Loucy (cell line): ENCODE measurements around the gene FGFR2.

ENCODE experiments used
- H2AFZ ChIP-seq: fragments of 200-600 bp; sonication (generic); 2 replicates; pipeline ENCODE4 v1.6.0; 2016; ENCODE audit warnings: antibody characterized with exemption, mild to moderate bottlenecking, low read length, moderate library complexity
- H3F3A ChIP-seq: fragments of 200-600 bp; 2 replicates; pipeline ENCODE4 v1.6.0; 2016; ENCODE audit warnings: antibody characterized with exemption, low read depth, mild to moderate bottlenecking
- H3K27me3 ChIP-seq: fragments of 200-600 bp; sonication (generic); 2 replicates; pipeline ENCODE4 v1.6.1; 2014; ENCODE audit warnings: low read length, mild to moderate bottlenecking; ENCODE audit not compliant: insufficient read depth, poor library complexity, severe bottlenecking
- H3K36me3 ChIP-seq: fragments of 200-600 bp; sonication (generic); 2 replicates; pipeline ENCODE4 v1.6.1; 2016; ENCODE audit warnings: low read length; ENCODE audit not compliant: insufficient read depth
- H3K4me1 ChIP-seq: fragments of 200-600 bp; sonication (generic); 2 replicates; pipeline ENCODE4 v1.5.1; 2014; ENCODE audit warnings: low read length, mild to moderate bottlenecking; ENCODE audit not compliant: insufficient read depth, poor library complexity, severe bottlenecking
- H3K4me2 ChIP-seq: fragments of 200-600 bp; sonication (generic); 2 replicates; pipeline ENCODE4 v1.6.0; 2014; ENCODE audit warnings: antibody characterized with exemption, low read length, low read depth, mild to moderate bottlenecking; ENCODE audit not compliant: poor library complexity, severe bottlenecking
- H3K4me3 ChIP-seq: fragments of 200-600 bp; sonication (generic); 2 replicates; pipeline ENCODE4 v1.5.1; 2014; ENCODE audit warnings: low read length, mild to moderate bottlenecking, mixed read lengths; ENCODE audit not compliant: poor library complexity, severe bottlenecking
- H3K79me2 ChIP-seq: fragments of 200-600 bp; sonication (generic); 2 replicates; pipeline ENCODE4 v1.6.1; 2014; ENCODE audit warnings: low read length; ENCODE audit not compliant: insufficient read depth
- H3K9ac ChIP-seq: fragments of 200-600 bp; sonication (generic); 2 replicates; pipeline ENCODE4 v1.6.0; 2014; ENCODE audit warnings: mild to moderate bottlenecking, low read depth, low read length, moderate library complexity; ENCODE audit not compliant: poor library complexity, severe bottlenecking
- H3K9me2 ChIP-seq: fragments of 200-600 bp; sonication (generic); replicated peaks from 2 replicates; pipeline ENCODE4 v1.6.1; 2016; ENCODE audit warnings: low read depth, low read length, mixed read lengths
- H3K9me3 ChIP-seq: fragments of 200-600 bp; sonication (generic); 2 replicates; pipeline ENCODE4 v1.6.1; 2014; ENCODE audit warnings: mild to moderate bottlenecking, antibody characterized with exemption, low read length, low read depth; ENCODE audit not compliant: insufficient read depth
- H4K20me1 ChIP-seq: fragments of 200-600 bp; sonication (generic); 2 replicates; pipeline ENCODE4 v1.6.0; 2014; ENCODE audit warnings: antibody characterized with exemption, low read length, mild to moderate bottlenecking; ENCODE audit not compliant: insufficient read depth, poor library complexity, severe bottlenecking
- CTCF ChIP-seq: fragments of 200-600 bp; sonication (generic); conservative IDR thresholded peaks from 2 replicates; pipeline ENCODE4 v1.5.1; 2014; ENCODE audit warnings: mild to moderate bottlenecking, antibody characterized with exemption, low read length
- EZH2phosphoT487 ChIP-seq: fragments of 200-600 bp; IDR thresholded peaks from 2 replicates; pipeline ENCODE4 v1.6.1; 2018; ENCODE audit warnings: antibody characterized with exemption, mild to moderate bottlenecking, moderate library complexity, borderline replicate concordance

The FGFR2 gene

GRCh38 chr10:121595351-121595805 is 2.9 kb downstream of the FGFR2 start:
- no peak for TF ChIP-seq EZH2phosphoT487
- no peak for TF ChIP-seq CTCF
- Histone ChIP-seq H3F3A (no peaks in the 10 kb centered on the region), H3K9me2 (no peaks in the 10 kb centered on the region), H3K27me3 (no peaks in the 10 kb centered on the region), H4K20me1 (no peaks in the 10 kb centered on the region), H3K4me1 (no peaks in the 10 kb centered on the region), H3K4me2 (no peak overlapping the region), H3K9ac (no peak overlapping the region), H2AFZ (no peak overlapping the region), H3K4me3 (no peak overlapping the region), H3K79me2 (no peaks in the 10 kb centered on the region), H3K9me3 (no peaks in the 10 kb centered on the region), H3K36me3 (no peaks in the 10 kb centered on the region)

- no peaks in the 10 kb centered on the region for H4K20me1 ChIP-seq
- no peaks in the 10 kb centered on the region for H3K27me3 ChIP-seq
- no peak overlapping the region for H2AFZ ChIP-seq
- H3K9me3 ChIP-seq = no peaks in the 10 kb centered on the region
- H3K4me2 ChIP-seq = no peak overlapping the region
- H3K79me2 ChIP-seq = no peaks in the 10 kb centered on the region
- no peak overlapping the region for H3K4me3 ChIP-seq
- no peaks in the 10 kb centered on the region for H3K36me3 ChIP-seq
- H3F3A ChIP-seq = no peaks in the 10 kb centered on the region
- no peak for TF ChIP-seq EZH2phosphoT487
- no peak for TF ChIP-seq CTCF
- H3K9me2 ChIP-seq = no peaks in the 10 kb centered on the region
- no peaks in the 10 kb centered on the region for H3K4me1 ChIP-seq
- H3K9ac ChIP-seq = no peak overlapping the region
These were observed 3.5 kb downstream of the FGFR2 start for GRCh38 chr10:121594623-121595350.

- Histone ChIP-seq H3K27me3 (no peaks in the 10 kb centered on the region), H3K9me3 (no peaks in the 10 kb centered on the region), H3F3A (no peaks in the 10 kb centered on the region), H4K20me1 (no peaks in the 10 kb centered on the region), H3K4me1 (no peaks in the 10 kb centered on the region), H3K4me3 (no peak overlapping the region), H3K9ac (no peak overlapping the region), H3K79me2 (no peaks in the 10 kb centered on the region), H2AFZ (no peak overlapping the region), H3K4me2 (no peak overlapping the region), H3K9me2 (no peaks in the 10 kb centered on the region), H3K36me3 (no peaks in the 10 kb centered on the region)
- no peak for TF ChIP-seq CTCF
- no peak for TF ChIP-seq EZH2phosphoT487
These were observed 4.2 kb downstream of the FGFR2 start for GRCh38 chr10:121594076-121594475.
